ENCODE measurements around the gene MACROD2.

Gene MACROD2

DNA sequence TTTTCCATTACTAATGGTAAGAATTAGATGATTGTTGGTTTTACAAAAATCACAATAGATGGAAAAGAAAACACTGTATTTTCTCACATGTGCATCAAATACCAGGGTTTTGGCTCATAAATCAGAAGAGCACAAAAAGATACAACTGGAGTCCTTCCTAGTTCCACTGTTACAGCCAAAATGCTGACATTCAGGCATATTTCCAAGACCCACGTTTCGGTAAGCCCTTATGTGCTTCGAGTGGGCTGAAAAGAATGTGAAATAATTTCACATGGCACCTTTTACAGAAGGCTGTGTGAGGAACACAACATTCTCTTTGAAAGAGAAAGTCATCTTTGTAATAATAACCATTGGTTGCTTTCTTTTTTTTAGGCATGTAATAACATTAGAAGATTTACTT, 668.8 kb downstream of the MACROD2 start:
- TF ChIP-seq FOXP2 (optimal IDR thresholded peaks at IDR 0.05; ENCODE audit: borderline replicate concordance, extremely low read depth, extremely low read length, insufficient read depth) (no peak), POLR2AphosphoS5 (IDR thresholded peaks at IDR 0.05; ENCODE audit: low read depth, low read length) (no peak), TAF1 (IDR thresholded peaks at IDR 0.05; ENCODE audit: borderline replicate concordance, insufficient read depth, low read length) (no peak), SIN3A (IDR thresholded peaks at IDR 0.05; ENCODE audit: borderline replicate concordance, insufficient read depth, low read length) (no peak)
- TF ChIP-seq, protein P1, sequence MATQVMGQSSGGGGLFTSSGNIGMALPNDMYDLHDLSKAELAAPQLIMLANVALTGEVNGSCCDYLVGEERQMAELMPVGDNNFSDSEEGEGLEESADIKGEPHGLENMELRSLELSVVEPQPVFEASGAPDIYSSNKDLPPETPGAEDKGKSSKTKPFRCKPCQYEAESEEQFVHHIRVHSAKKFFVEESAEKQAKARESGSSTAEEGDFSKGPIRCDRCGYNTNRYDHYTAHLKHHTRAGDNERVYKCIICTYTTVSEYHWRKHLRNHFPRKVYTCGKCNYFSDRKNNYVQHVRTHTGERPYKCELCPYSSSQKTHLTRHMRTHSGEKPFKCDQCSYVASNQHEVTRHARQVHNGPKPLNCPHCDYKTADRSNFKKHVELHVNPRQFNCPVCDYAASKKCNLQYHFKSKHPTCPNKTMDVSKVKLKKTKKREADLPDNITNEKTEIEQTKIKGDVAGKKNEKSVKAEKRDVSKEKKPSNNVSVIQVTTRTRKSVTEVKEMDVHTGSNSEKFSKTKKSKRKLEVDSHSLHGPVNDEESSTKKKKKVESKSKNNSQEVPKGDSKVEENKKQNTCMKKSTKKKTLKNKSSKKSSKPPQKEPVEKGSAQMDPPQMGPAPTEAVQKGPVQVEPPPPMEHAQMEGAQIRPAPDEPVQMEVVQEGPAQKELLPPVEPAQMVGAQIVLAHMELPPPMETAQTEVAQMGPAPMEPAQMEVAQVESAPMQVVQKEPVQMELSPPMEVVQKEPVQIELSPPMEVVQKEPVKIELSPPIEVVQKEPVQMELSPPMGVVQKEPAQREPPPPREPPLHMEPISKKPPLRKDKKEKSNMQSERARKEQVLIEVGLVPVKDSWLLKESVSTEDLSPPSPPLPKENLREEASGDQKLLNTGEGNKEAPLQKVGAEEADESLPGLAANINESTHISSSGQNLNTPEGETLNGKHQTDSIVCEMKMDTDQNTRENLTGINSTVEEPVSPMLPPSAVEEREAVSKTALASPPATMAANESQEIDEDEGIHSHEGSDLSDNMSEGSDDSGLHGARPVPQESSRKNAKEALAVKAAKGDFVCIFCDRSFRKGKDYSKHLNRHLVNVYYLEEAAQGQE (IDR thresholded peaks at IDR 0.05; ENCODE audit: insufficient read depth in 1 of 2, low read depth in 2 of 2, low read length in 2 of 2), result no peak

- TF ChIP-seq TAF1 (IDR thresholded peaks at IDR 0.05; ENCODE audit: borderline replicate concordance, insufficient read depth, low read length) (no peak), FOXP2 (optimal IDR thresholded peaks at IDR 0.05; ENCODE audit: borderline replicate concordance, extremely low read depth, extremely low read length, insufficient read depth) (no peak), SIN3A (IDR thresholded peaks at IDR 0.05; ENCODE audit: borderline replicate concordance, insufficient read depth, low read length) (no peak), POLR2AphosphoS5 (IDR thresholded peaks at IDR 0.05; ENCODE audit: low read depth, low read length) (no peak)
- TF ChIP-seq, protein P1 (IDR thresholded peaks at IDR 0.05; ENCODE audit: insufficient read depth in 1 of 2, low read depth in 2 of 2, low read length in 2 of 2), result no peak
These were observed 671.4 kb downstream of the MACROD2 start for GRCh38 chr20:14666696-14667095.

GRCh38 chr20:14667226-14667625, 671.9 kb downstream of the MACROD2 start:
- no peak for TF ChIP-seq SIN3A (IDR thresholded peaks at IDR 0.05; ENCODE audit: borderline replicate concordance, insufficient read depth, low read length)
- TF ChIP-seq POLR2AphosphoS5 (IDR thresholded peaks at IDR 0.05; ENCODE audit: low read depth, low read length), result no peak
- TF ChIP-seq TAF1 (IDR thresholded peaks at IDR 0.05; ENCODE audit: borderline replicate concordance, insufficient read depth, low read length), result no peak
- TF ChIP-seq FOXP2 (optimal IDR thresholded peaks at IDR 0.05; ENCODE audit: borderline replicate concordance, extremely low read depth, extremely low read length, insufficient read depth), result no peak
- TF ChIP-seq, protein P1 (IDR thresholded peaks at IDR 0.05; ENCODE audit: insufficient read depth in 1 of 2, low read depth in 2 of 2, low read length in 2 of 2), result no peak

GRCh38 chr20:14672066-14672465, 676.8 kb downstream of the MACROD2 start:
- TF ChIP-seq TAF1 (IDR thresholded peaks at IDR 0.05; ENCODE audit: borderline replicate concordance, insufficient read depth, low read length) (no peak), FOXP2 (optimal IDR thresholded peaks at IDR 0.05; ENCODE audit: borderline replicate concordance, extremely low read depth, extremely low read length, insufficient read depth) (no peak), POLR2AphosphoS5 (IDR thresholded peaks at IDR 0.05; ENCODE audit: low read depth, low read length) (no peak), SIN3A (IDR thresholded peaks at IDR 0.05; ENCODE audit: borderline replicate concordance, insufficient read depth, low read length) (no peak)
- TF ChIP-seq, protein P1 (IDR thresholded peaks at IDR 0.05; ENCODE audit: insufficient read depth in 1 of 2, low read depth in 2 of 2, low read length in 2 of 2), result no peak

- TF ChIP-seq TAF1 (IDR thresholded peaks at IDR 0.05; ENCODE audit: borderline replicate concordance, insufficient read depth, low read length), result no peak
- no peak for TF ChIP-seq SIN3A (IDR thresholded peaks at IDR 0.05; ENCODE audit: borderline replicate concordance, insufficient read depth, low read length)
- no peak for TF ChIP-seq POLR2AphosphoS5 (IDR thresholded peaks at IDR 0.05; ENCODE audit: low read depth, low read length)
- TF ChIP-seq, protein P1 (IDR thresholded peaks at IDR 0.05; ENCODE audit: insufficient read depth in 1 of 2, low read depth in 2 of 2, low read length in 2 of 2), result no peak
- TF ChIP-seq FOXP2 (optimal IDR thresholded peaks at IDR 0.05; ENCODE audit: borderline replicate concordance, extremely low read depth, extremely low read length, insufficient read depth), result no peak
These were observed 677.8 kb downstream of the MACROD2 start for GRCh38 chr20:14673164-14673563.
